Measurements from ENCODE around the gene TBRG1.

The TBRG1 gene

GRCh38 chr11:124608147-124608546 lies 14.5 kb upstream of the TBRG1 start:
- H3K9me3 ChIP-seq (ENCODE audit: insufficient read depth, low read length) = no peaks in the 10 kb centered on the region
- no peak overlapping the region for H3K4me3 ChIP-seq (ENCODE audit: low read length)
- no peaks in the 10 kb centered on the region for H3K27me3 ChIP-seq (ENCODE audit: low read depth, low read length)
- H3K79me2 ChIP-seq (ENCODE audit: low read length) = no peaks in the 10 kb centered on the region
- H3K4me2 ChIP-seq (ENCODE audit: low read length) = no peak overlapping the region
- no peak overlapping the region for H2AFZ ChIP-seq (ENCODE audit: low read depth, low read length)
- H3K36me3 ChIP-seq (replicated peaks; ENCODE audit: low read depth, low read length) = no peaks in the 10 kb centered on the region
- H3K27ac ChIP-seq (ENCODE audit: low read length) = no peak overlapping the region
- H3K4me1 ChIP-seq (ENCODE audit: low read length) = peaks cover 12% of the 10 kb centered on the region
- TF ChIP-seq CTCF (IDR thresholded peaks at IDR 0.05; ENCODE audit: low read depth, low read length) = no peak
- TF ChIP-seq EZH2phosphoT487 (IDR thresholded peaks at IDR 0.05; ENCODE audit: low read depth) = no peak
- no peaks in the 10 kb centered on the region for H4K20me1 ChIP-seq (ENCODE audit: insufficient read depth, low read length)
- no peak overlapping the region for H3K9ac ChIP-seq (ENCODE audit: low read length)

- Histone ChIP-seq H3K9ac (ENCODE audit: low read length) (no peak overlapping the region), H3K79me2 (ENCODE audit: low read length) (no peaks in the 10 kb centered on the region), H2AFZ (ENCODE audit: low read depth, low read length) (no peak overlapping the region), H3K36me3 (replicated peaks; ENCODE audit: low read depth, low read length) (no peaks in the 10 kb centered on the region), H3K4me3 (ENCODE audit: low read length) (no peak overlapping the region), H3K4me2 (ENCODE audit: low read length) (no peak overlapping the region), H3K9me3 (ENCODE audit: insufficient read depth, low read length) (no peaks in the 10 kb centered on the region), H3K4me1 (ENCODE audit: low read length) (peaks cover 10% of the 10 kb centered on the region), H3K27ac (ENCODE audit: low read length) (no peak overlapping the region), H3K27me3 (ENCODE audit: low read depth, low read length) (no peaks in the 10 kb centered on the region), H4K20me1 (ENCODE audit: insufficient read depth, low read length) (no peaks in the 10 kb centered on the region)
- TF ChIP-seq CTCF (IDR thresholded peaks at IDR 0.05; ENCODE audit: low read depth, low read length) (no peak), EZH2phosphoT487 (IDR thresholded peaks at IDR 0.05; ENCODE audit: low read depth) (no peak)
Observed at GRCh38 chr11:124610295-124610694, 12.4 kb upstream of the TBRG1 start.

- no peaks in the 10 kb centered on the region for H3K36me3 ChIP-seq (replicated peaks; ENCODE audit: low read depth, low read length)
Observed at GRCh38 chr11:124611064-124611463, 11.6 kb upstream of the TBRG1 start, which contains the start of gene PANX3. Gene PANX3 (plus strand): TSS chr11:124611428. CDS start chr11:124611557, 129 bp downstream.

GRCh38 chr11:124612045-124612444 lies 10.6 kb upstream of the TBRG1 start:
- Histone ChIP-seq H4K20me1 (ENCODE audit: insufficient read depth, low read length) (no peaks in the 10 kb centered on the region), H3K27ac (ENCODE audit: low read length) (no peak overlapping the region), H3K4me1 (ENCODE audit: low read length) (no peaks in the 10 kb centered on the region), H3K9me3 (ENCODE audit: insufficient read depth, low read length) (no peaks in the 10 kb centered on the region), H3K36me3 (replicated peaks; ENCODE audit: low read depth, low read length) (no peaks in the 10 kb centered on the region), H3K9ac (ENCODE audit: low read length) (no peak overlapping the region), H3K4me3 (ENCODE audit: low read length) (no peak overlapping the region), H3K27me3 (ENCODE audit: low read depth, low read length) (no peaks in the 10 kb centered on the region), H3K4me2 (ENCODE audit: low read length) (no peak overlapping the region), H2AFZ (ENCODE audit: low read depth, low read length) (peak overlapping the region; percentile 44; the same call in 1 of the 2 replicates), H3K79me2 (ENCODE audit: low read length) (no peaks in the 10 kb centered on the region)
- no peak for TF ChIP-seq CTCF (IDR thresholded peaks at IDR 0.05; ENCODE audit: low read depth, low read length)
- no peak for TF ChIP-seq EZH2phosphoT487 (IDR thresholded peaks at IDR 0.05; ENCODE audit: low read depth)

More at GRCh38 chr11:124611064-124611463, 11.6 kb upstream of the TBRG1 start, which contains the start of gene PANX3:
- H4K20me1 ChIP-seq (ENCODE audit: insufficient read depth, low read length) = no peaks in the 10 kb centered on the region
- no peak within 1 kb of the TSS for H3K9ac ChIP-seq (ENCODE audit: low read length)
- peak within 1 kb of the TSS; percentile 44; the same call in 1 of the 2 replicates for H2AFZ ChIP-seq (ENCODE audit: low read depth, low read length)
- no peak within 1 kb of the TSS for H3K4me2 ChIP-seq (ENCODE audit: low read length)
- H3K4me3 ChIP-seq (ENCODE audit: low read length) = no peak within 1 kb of the TSS
- no peaks in the 10 kb centered on the region for H3K9me3 ChIP-seq (ENCODE audit: insufficient read depth, low read length)
- H3K27ac ChIP-seq (ENCODE audit: low read length) = no peak within 1 kb of the TSS
- TF ChIP-seq CTCF (IDR thresholded peaks at IDR 0.05; ENCODE audit: low read depth, low read length) (no peak), EZH2phosphoT487 (IDR thresholded peaks at IDR 0.05; ENCODE audit: low read depth) (no peak)
- no peaks in the 10 kb centered on the region for H3K79me2 ChIP-seq (ENCODE audit: low read length)
- H3K27me3 ChIP-seq (ENCODE audit: low read depth, low read length) = no peaks in the 10 kb centered on the region
- peaks cover 2% of the 10 kb centered on the region for H3K4me1 ChIP-seq (ENCODE audit: low read length)
